Keratinocyte (primary cell): ENCODE measurements around the gene STK32B. TPM values are rescaled to one million over a fixed set of nuclear protein-coding genes. Genes with fewer than 3 reads are reported as not detected.

Experiments used
- DNase-seq: peaks from one replicate; pipeline ENCODE4 v3.0.0-alpha.2; 2011; ENCODE audit warnings: low read depth, missing footprints, low spot score
- FAIRE-seq: peaks from 2 replicates; lab custom pipeline; 2011; peaks lifted over from hg19 to GRCh38; lab: Jason Lieb, UNC
- H2AFZ ChIP-seq: 2 replicates; pipeline ENCODE4 v1.6.0; 2012; ENCODE audit warnings: low read length, control low read depth, inconsistent platforms; ENCODE audit not compliant: control insufficient read depth
- H3K27ac ChIP-seq: 2 replicates; pipeline ENCODE4 v1.5.1; 2011; ENCODE audit warnings: low read length; ENCODE audit not compliant: control insufficient read depth, insufficient read depth
- H3K27me3 ChIP-seq: 3 replicates; pipeline ENCODE4 v1.6.0; 2011; ENCODE audit warnings: low read length; ENCODE audit not compliant: control insufficient read depth, insufficient read depth; ENCODE audit errors: extremely low read depth
- H3K36me3 ChIP-seq, 2 experiments: 2 replicates in 1 of 2; 3 replicates in 1 of 2; pipeline ENCODE4 v1.5.1; 2011; ENCODE audit warnings: low read length in 2 of 2, mild to moderate bottlenecking in 1 of 2; ENCODE audit not compliant: control insufficient read depth in 2 of 2, insufficient read depth in 2 of 2; ENCODE audit errors: extremely low read depth in 1 of 2
- H3K4me1 ChIP-seq: 3 replicates; pipeline ENCODE4 v1.5.1; 2011; ENCODE audit warnings: low read length; ENCODE audit not compliant: control insufficient read depth, insufficient read depth; ENCODE audit errors: extremely low read depth
- H3K4me2 ChIP-seq: 3 replicates; pipeline ENCODE4 v1.6.0; 2011; ENCODE audit warnings: low read depth, low read length; ENCODE audit not compliant: control insufficient read depth, insufficient read depth; ENCODE audit errors: extremely low read depth
- H3K4me3 ChIP-seq, 3 experiments: fragments of 200-600 bp in 1 of 3; sonication (generic) in 1 of 3; 2 replicates in 2 of 3; 3 replicates in 1 of 3; pipeline ENCODE4 v1.5.1; 2011 to 2016; ENCODE audit warnings: low read length in 3 of 3, mild to moderate bottlenecking in 3 of 3, control low read depth in 2 of 3, inconsistent platforms in 1 of 3, low read depth in 1 of 3, mixed read lengths in 1 of 3, mixed run types in 1 of 3, moderate library complexity in 1 of 3; ENCODE audit not compliant: control insufficient read depth in 2 of 3, insufficient read depth in 2 of 3; ENCODE audit errors: extremely low read depth in 1 of 3
- H3K79me2 ChIP-seq: 2 replicates; pipeline ENCODE4 v1.6.0; 2012; ENCODE audit warnings: low read length; ENCODE audit not compliant: control insufficient read depth, insufficient read depth
- H3K9ac ChIP-seq: 3 replicates; pipeline ENCODE4 v1.6.0; 2011; ENCODE audit warnings: low read length; ENCODE audit not compliant: control insufficient read depth, insufficient read depth; ENCODE audit errors: extremely low read depth
- H3K9me1 ChIP-seq: 3 replicates; pipeline ENCODE4 v1.6.0; 2011; ENCODE audit warnings: low read length; ENCODE audit not compliant: control insufficient read depth, insufficient read depth; ENCODE audit errors: extremely low read depth
- H3K9me3 ChIP-seq: 2 replicates; pipeline ENCODE4 v1.5.1; 2012; ENCODE audit warnings: low read depth, low read length; ENCODE audit not compliant: control insufficient read depth
- H4K20me1 ChIP-seq: 3 replicates; pipeline ENCODE4 v1.6.0; 2011; ENCODE audit warnings: low read length; ENCODE audit not compliant: control insufficient read depth, insufficient read depth; ENCODE audit errors: extremely low read depth
- CTCF ChIP-seq, 3 experiments: IDR thresholded peaks in 1 of 3; conservative IDR thresholded peaks in 1 of 3; optimal IDR thresholded peaks in 1 of 3; 2 replicates in 2 of 3; 3 replicates in 1 of 3; pipeline versions ENCODE3 to v1.5.1; 2011; ENCODE audit warnings: low read length in 3 of 3, mild to moderate bottlenecking in 3 of 3, moderate library complexity in 2 of 3, control low read depth in 1 of 3, inconsistent platforms in 1 of 3; ENCODE audit not compliant: insufficient read depth in 2 of 3; ENCODE audit errors: extremely low read depth in 1 of 3
- EZH2 ChIP-seq: IDR thresholded peaks from one replicate; pipeline ENCODE4 v1.6.1; 2012; ENCODE audit warnings: inconsistent platforms, mild to moderate bottlenecking, low read length, moderate library complexity
- dilution Hi-C: fragments of 300-500 bp; cut with MboI; formaldehyde crosslinking; loops from one replicate; pipeline ENCODE4 v1.7.0; 2020; ENCODE audit warnings: low sequenced_read_pairs; ENCODE audit not compliant: extremely low pct_ligation_motif_present
- polyA plus RNA-seq, 5 experiments: library from polyadenylated mRNA; depleted of rRNA in 3 of 5; stranded (reverse) in 3 of 5; stranded (forward) in 1 of 5; unstranded in 1 of 5; fragments of >200 nt; gene quantifications; 1 replicate in 1 of 5; 2 replicates in 3 of 5; 3 replicates in 1 of 5; pipeline versions ENCODE4 v1.2.1 to v1.2.3, GENCODE V29; 2011 to 2012; ENCODE audit warnings: missing spikeins in 2 of 5, low read depth in 1 of 5, low replicate concordance in 1 of 5

STK32B gene
- polyA plus RNA-seq, 1 donor (not counting 4 experiments of a cell fraction or from before 2014, with no cell fraction given) = 3.4 TPM

- DNase-seq (no peak), FAIRE-seq (no peak)
- H3K9me3 ChIP-seq = no peaks in the 10 kb centered on the region
- H3K36me3 ChIP-seq = no peaks in the 10 kb centered on the region
- H3K9me1 ChIP-seq = no peaks in the 10 kb centered on the region
- no peak for TF ChIP-seq CTCF (optimal IDR thresholded peaks at IDR 0.05 in 1 of 3, IDR thresholded peaks at IDR 0.05 in 1 of 3, conservative IDR thresholded peaks at IDR 0.05 in 1 of 3; ENCODE audit: extremely low read depth in 1 of 3, insufficient read depth in 2 of 3, low read length in 3 of 3)
- TF ChIP-seq EZH2 = no peak
- no peak overlapping the region for H3K9ac ChIP-seq
- dilution Hi-C loops = no loop called here
- no peak overlapping the region for H2AFZ ChIP-seq
- no peaks in the 10 kb centered on the region for H4K20me1 ChIP-seq
- H3K4me1 ChIP-seq = peaks cover 28% of the 10 kb centered on the region
- H3K79me2 ChIP-seq = no peaks in the 10 kb centered on the region
- H3K4me3 ChIP-seq = no peak overlapping the region
- no peak overlapping the region for H3K27ac ChIP-seq
- H3K4me2 ChIP-seq = no peak overlapping the region
- no peaks in the 10 kb centered on the region for H3K27me3 ChIP-seq
Observed at GRCh38 chr4:5048721-5049120, 2.6 kb upstream of the STK32B start.

GRCh38 chr4:5050520-5051277 lies 581 bp upstream of the STK32B start:
- DNase-seq = peak; percentile 36
- H3K9ac ChIP-seq = peak overlapping the region; percentile 63
- TF ChIP-seq CTCF (optimal IDR thresholded peaks at IDR 0.05 in 1 of 3, IDR thresholded peaks at IDR 0.05 in 1 of 3, conservative IDR thresholded peaks at IDR 0.05 in 1 of 3; ENCODE audit: extremely low read depth in 1 of 3, insufficient read depth in 2 of 3, low read length in 3 of 3) (peak; percentile 75 to 89 (median 87)), EZH2 (no peak)

More at GRCh38 chr4:5050520-5051277, 581 bp upstream of the STK32B start:
- Histone ChIP-seq H3K36me3 (no peaks in the 10 kb centered on the region), H3K9me1 (no peaks in the 10 kb centered on the region), H3K4me3 (peak overlapping the region; percentile 48 to 81 (median 80)), H4K20me1 (no peaks in the 10 kb centered on the region), H3K4me2 (peak overlapping the region; percentile 99), H3K4me1 (peaks cover 14% of the 10 kb centered on the region), H3K27me3 (no peaks in the 10 kb centered on the region), H2AFZ (peak overlapping the region; percentile 95), H3K27ac (peak overlapping the region; percentile 20), H3K79me2 (no peaks in the 10 kb centered on the region), H3K9me3 (no peaks in the 10 kb centered on the region)
- dilution Hi-C loops = no loop called here
- peak; percentile 83 for FAIRE-seq
